Measurements from ENCODE around the gene PPP1R12A.

The PPP1R12A gene

GRCh38 chr12:79877246-79877645, 57.7 kb downstream of the PPP1R12A start:
- TF ChIP-seq MYC (IDR thresholded peaks at IDR 0.05; ENCODE audit: low read depth, low read length) (no peak), CTCF (IDR thresholded peaks at IDR 0.05; ENCODE audit: low read depth, low read length) (no peak), POLR2A (IDR thresholded peaks at IDR 0.05; ENCODE audit: extremely low read depth, insufficient read length) (no peak)

GRCh38 chr12:79874665-79875064, 60.2 kb downstream of the PPP1R12A start:
- no peak overlapping the region for H3K4me3 ChIP-seq (ENCODE audit: low read depth, low read length)
- DNase-seq (ENCODE audit: low read depth), result no peak
- TF ChIP-seq MAX (IDR thresholded peaks at IDR 0.05; ENCODE audit: low read depth, low read length) (no peak), MYC (IDR thresholded peaks at IDR 0.05; ENCODE audit: low read depth, low read length) (no peak), POLR2A (IDR thresholded peaks at IDR 0.05; ENCODE audit: extremely low read depth, insufficient read length) (no peak), CTCF (IDR thresholded peaks at IDR 0.05; ENCODE audit: low read depth, low read length) (no peak)

More at GRCh38 chr12:79877246-79877645, 57.7 kb downstream of the PPP1R12A start:
- no peak for DNase-seq (ENCODE audit: low read depth)
- no peak overlapping the region for H3K4me3 ChIP-seq (ENCODE audit: low read depth, low read length)

- TF ChIP-seq MYC (IDR thresholded peaks at IDR 0.05; ENCODE audit: low read depth, low read length) (no peak), CTCF (IDR thresholded peaks at IDR 0.05; ENCODE audit: low read depth, low read length) (no peak), POLR2A (IDR thresholded peaks at IDR 0.05; ENCODE audit: extremely low read depth, insufficient read length) (no peak), MAX (IDR thresholded peaks at IDR 0.05; ENCODE audit: low read depth, low read length) (no peak)
- H3K4me3 ChIP-seq (ENCODE audit: low read depth, low read length), result no peak overlapping the region
- no peak for DNase-seq (ENCODE audit: low read depth)
Observed at GRCh38 chr12:79873201-79873600, 61.7 kb downstream of the PPP1R12A start.

GRCh38 chr12:79871621-79872020, 63.3 kb downstream of the PPP1R12A start:
- DNase-seq (ENCODE audit: low read depth), result peak; percentile 18
- TF ChIP-seq POLR2A (IDR thresholded peaks at IDR 0.05; ENCODE audit: extremely low read depth, insufficient read length) (no peak), MYC (IDR thresholded peaks at IDR 0.05; ENCODE audit: low read depth, low read length) (no peak), MAX (IDR thresholded peaks at IDR 0.05; ENCODE audit: low read depth, low read length) (no peak), CTCF (IDR thresholded peaks at IDR 0.05; ENCODE audit: low read depth, low read length) (no peak)

GRCh38 chr12:79870916-79871315, 64.0 kb downstream of the PPP1R12A start:
- TF ChIP-seq POLR2A (IDR thresholded peaks at IDR 0.05; ENCODE audit: extremely low read depth, insufficient read length) (no peak), MAX (IDR thresholded peaks at IDR 0.05; ENCODE audit: low read depth, low read length) (no peak), CTCF (IDR thresholded peaks at IDR 0.05; ENCODE audit: low read depth, low read length) (no peak), MYC (IDR thresholded peaks at IDR 0.05; ENCODE audit: low read depth, low read length) (no peak)
- no peak for DNase-seq (ENCODE audit: low read depth)
- no peak overlapping the region for H3K4me3 ChIP-seq (ENCODE audit: low read depth, low read length)

More at GRCh38 chr12:79871621-79872020, 63.3 kb downstream of the PPP1R12A start:
- H3K4me3 ChIP-seq (ENCODE audit: low read depth, low read length), result no peak overlapping the region

GRCh38 chr12:79859646-79860045, 75.3 kb downstream of the PPP1R12A start:
- no peak for DNase-seq (ENCODE audit: low read depth)
- H3K4me3 ChIP-seq (ENCODE audit: low read depth, low read length), result no peak overlapping the region
- TF ChIP-seq CTCF (IDR thresholded peaks at IDR 0.05; ENCODE audit: low read depth, low read length), result no peak
- TF ChIP-seq MYC (IDR thresholded peaks at IDR 0.05; ENCODE audit: low read depth, low read length), result no peak
- TF ChIP-seq MAX (IDR thresholded peaks at IDR 0.05; ENCODE audit: low read depth, low read length), result no peak
- no peak for TF ChIP-seq POLR2A (IDR thresholded peaks at IDR 0.05; ENCODE audit: extremely low read depth, insufficient read length)
